HCT116 (cell line): Measurements from ENCODE around the gene HDGF. TPM values are rescaled to one million over a fixed set of nuclear protein-coding genes. Genes with fewer than 3 reads are reported as not detected.

Source experiments
- ATAC-seq: fragments of 200-7000 bp; cut with Tn5 transposase; 2 replicates; pipeline ENCODE4 v1.9.1; 2020; ENCODE audit warnings: mild to moderate bottlenecking, moderate library complexity
- BruUV-seq: library from RNA; stranded (reverse); fragments of 400-500 nt; replicated peaks from 2 replicates; lab custom pipeline; 2021; lab: Mats Ljungman, UMichigan
- CTCF ChIA-PET: fragments of 300-600 bp; sonication (Branson Sonifier 250); formaldehyde crosslinking; loops from one replicate; lab custom pipeline; 2021; ENCODE audit warnings: antibody characterized with exemption; lab: Charles Lee
- POLR2A ChIA-PET: fragments of 300-600, 350-600 bp; sonication (Branson Sonifier 250); formaldehyde crosslinking; loops from one replicate; lab custom pipeline; 2021; ENCODE audit warnings: antibody characterized with exemption; lab: Charles Lee
- RAD21 ChIA-PET, 2 experiments: fragments of 300-600 bp; sonication (Branson Sonifier 250); formaldehyde crosslinking; loops; one replicate each; lab custom pipeline; 2023; ENCODE audit warnings: low total read pairs in 2 of 2; ENCODE audit not compliant: uncharacterized antibody in 2 of 2, unreplicated experiment in 2 of 2, low non-redundant PET in 1 of 2; lab: Charles Lee
- DNase-seq: peaks from one replicate; pipeline ENCODE4 v3.0.0-alpha.2; 2010; ENCODE audit warnings: low read depth, low spot score
- H2AFZ ChIP-seq: fragments of 200-600 bp; shearing (Covaris generic), sonication (generic); 2 replicates; pipeline ENCODE4 v1.6.1; 2017; ENCODE audit warnings: low read depth, mixed run types, mixed read lengths, antibody characterized with exemption, low read length; ENCODE audit not compliant: poor library complexity, severe bottlenecking
- H3K27ac ChIP-seq: 2 replicates; pipeline ENCODE4 v1.5.1; 2012; ENCODE audit warnings: low read depth, low read length
- H3K27me3 ChIP-seq: fragments of 200-600 bp; sonication (generic); 2 replicates; pipeline ENCODE4 v1.6.1; 2016; ENCODE audit warnings: mixed run types, low read length, mixed read lengths; ENCODE audit not compliant: insufficient read depth
- H3K36me3 ChIP-seq, 2 experiments: fragments of 200-500 bp in 1 of 2; fragments of 200-600 bp in 1 of 2; sonication (Bioruptor generic) in 1 of 2; sonication (generic) in 1 of 2; 2 replicates each; pipeline versions ENCODE4 v1.5.1 to v1.6.1; 2014 to 2016; ENCODE audit warnings: low read length in 2 of 2, inconsistent platforms in 1 of 2, mixed read lengths in 1 of 2, mixed run types in 1 of 2; ENCODE audit not compliant: insufficient read depth in 2 of 2, control insufficient read depth in 1 of 2
- H3K4me1 ChIP-seq, 2 experiments: fragments of 200-600 bp in 1 of 2; sonication (generic) in 1 of 2; 2 replicates each; pipeline versions ENCODE4 v1.5.1 to v1.6.1; 2012 to 2017; ENCODE audit warnings: low read length in 2 of 2, inconsistent platforms in 1 of 2, mild to moderate bottlenecking in 1 of 2, mixed read lengths in 1 of 2, mixed run types in 1 of 2, moderate library complexity in 1 of 2; ENCODE audit not compliant: insufficient read depth in 2 of 2, control insufficient read depth in 1 of 2
- H3K4me2 ChIP-seq: fragments of 200-600 bp; sonication (generic); 2 replicates; pipeline ENCODE4 v1.6.1; 2017; ENCODE audit warnings: mixed run types, low read length, mixed read lengths
- H3K4me3 ChIP-seq, 2 experiments: fragments of 200-600 bp in 1 of 2; sonication (generic) in 1 of 2; replicated peaks in 1 of 2; 2 replicates each; pipeline ENCODE4 v1.5.1; 2011 to 2016; ENCODE audit warnings: low read length in 2 of 2, control low read depth in 1 of 2, low read depth in 1 of 2, mild to moderate bottlenecking in 1 of 2, mixed read lengths in 1 of 2, mixed run types in 1 of 2
- H3K79me2 ChIP-seq: fragments of 200-600 bp; sonication (generic); 2 replicates; pipeline ENCODE4 v1.6.1; 2017; ENCODE audit warnings: mild to moderate bottlenecking, mixed run types, low read length, moderate library complexity, mixed read lengths; ENCODE audit not compliant: insufficient read depth
- H3K9ac ChIP-seq: fragments of 200-600 bp; sonication (generic); 2 replicates; pipeline ENCODE4 v1.6.1; 2016; ENCODE audit warnings: low read length, mixed read lengths
- H3K9me2 ChIP-seq: fragments of 200-600 bp; sonication (generic), shearing (Covaris generic); 2 replicates; pipeline ENCODE4 v1.6.1; 2017; ENCODE audit warnings: mixed run types, mild to moderate bottlenecking, moderate library complexity; ENCODE audit not compliant: insufficient read depth
- H3K9me3 ChIP-seq, 2 experiments: fragments of 200-500 bp in 1 of 2; fragments of 200-600 bp in 1 of 2; sonication (Bioruptor generic) in 1 of 2; sonication (generic) in 1 of 2; 2 replicates each; pipeline ENCODE4 v1.6.1; 2014 to 2017; ENCODE audit warnings: low read length in 2 of 2, mixed read lengths in 2 of 2, inconsistent platforms in 1 of 2, low read depth in 1 of 2, mild to moderate bottlenecking in 1 of 2, mixed run types in 1 of 2, moderate library complexity in 1 of 2; ENCODE audit not compliant: control insufficient read depth in 1 of 2, insufficient read depth in 1 of 2
- H4K20me1 ChIP-seq: fragments of 200-600 bp; sonication (generic), shearing (Covaris generic); 2 replicates; pipeline ENCODE4 v1.6.1; 2017; ENCODE audit warnings: mixed run types, mild to moderate bottlenecking, moderate library complexity; ENCODE audit not compliant: insufficient read depth
- CBX3 ChIP-seq: IDR thresholded peaks from 2 replicates; pipeline ENCODE4 v1.6.1; 2012; ENCODE audit warnings: low read depth
- EGR1 ChIP-seq: IDR thresholded peaks from 2 replicates; pipeline ENCODE4 v1.6.1; 2012; ENCODE audit warnings: low read depth
- ELF1 ChIP-seq: IDR thresholded peaks from 2 replicates; pipeline ENCODE4 v1.6.1; 2012; ENCODE audit warnings: low read depth, borderline replicate concordance
- POLR2AphosphoS5 ChIP-seq: IDR thresholded peaks from 2 replicates; pipeline ENCODE4 v1.6.1; 2011; ENCODE audit warnings: mild to moderate bottlenecking, low read depth, low read length, moderate library complexity
- RAD21 ChIP-seq: IDR thresholded peaks from 2 replicates; pipeline ENCODE4 v1.6.1; 2012; ENCODE audit warnings: low read depth, mild to moderate bottlenecking
- SIN3A ChIP-seq: IDR thresholded peaks from 2 replicates; pipeline ENCODE4 v1.6.1; 2012; ENCODE audit warnings: low read depth
- SP1 ChIP-seq: IDR thresholded peaks from 2 replicates; pipeline ENCODE4 v1.6.1; 2012; ENCODE audit warnings: low read depth
- SRF ChIP-seq: IDR thresholded peaks from 2 replicates; pipeline ENCODE4 v1.6.1; 2012; ENCODE audit warnings: low read depth
- ZFX ChIP-seq: fragments of 450-650 bp; IDR thresholded peaks from 2 replicates; pipeline ENCODE4 v1.6.1; 2017
- intact Hi-C: fragments of 100-400 bp; cut with micrococcal nuclease; formaldehyde crosslinking; loops from 2 replicates; pipeline ENCODE4 v1.10.0; 2022
- total RNA-seq: library from RNA; stranded (reverse); gene quantifications from one replicate; pipeline ENCODE4 v1.2.1, GENCODE V29; 2021; ENCODE audit not compliant: unreplicated experiment
- TF ChIP-seq, protein P1 (sequence below), 3 experiments: fragments of 200-600 bp in 1 of 3; sonication (generic) in 1 of 3; IDR thresholded peaks in 2 of 3; conservative IDR thresholded peaks in 1 of 3; 2 replicates each; pipeline ENCODE4 v1.5.1; 2012 to 2017; ENCODE audit warnings: low read depth in 2 of 3, low read length in 2 of 3, antibody characterized with exemption in 1 of 3, borderline replicate concordance in 1 of 3, control low read depth in 1 of 3, mild to moderate bottlenecking in 1 of 3, mixed read lengths in 1 of 3, mixed run types in 1 of 3, moderate library complexity in 1 of 3; ENCODE audit not compliant: insufficient read depth in 1 of 3

The HDGF gene
- total RNA-seq, 1 experiment from 2014 or later = 304 TPM

- H3K9me3 ChIP-seq = no peaks in the 10 kb centered on the region
- H3K9me2 ChIP-seq = no peaks in the 10 kb centered on the region
- H2AFZ ChIP-seq = no peak overlapping the region
- H3K4me3 ChIP-seq = no peak overlapping the region
- no peak for TF ChIP-seq CBX3
- TF ChIP-seq RAD21 = no peak
- no peak for TF ChIP-seq EGR1
- TF ChIP-seq, protein P1, sequence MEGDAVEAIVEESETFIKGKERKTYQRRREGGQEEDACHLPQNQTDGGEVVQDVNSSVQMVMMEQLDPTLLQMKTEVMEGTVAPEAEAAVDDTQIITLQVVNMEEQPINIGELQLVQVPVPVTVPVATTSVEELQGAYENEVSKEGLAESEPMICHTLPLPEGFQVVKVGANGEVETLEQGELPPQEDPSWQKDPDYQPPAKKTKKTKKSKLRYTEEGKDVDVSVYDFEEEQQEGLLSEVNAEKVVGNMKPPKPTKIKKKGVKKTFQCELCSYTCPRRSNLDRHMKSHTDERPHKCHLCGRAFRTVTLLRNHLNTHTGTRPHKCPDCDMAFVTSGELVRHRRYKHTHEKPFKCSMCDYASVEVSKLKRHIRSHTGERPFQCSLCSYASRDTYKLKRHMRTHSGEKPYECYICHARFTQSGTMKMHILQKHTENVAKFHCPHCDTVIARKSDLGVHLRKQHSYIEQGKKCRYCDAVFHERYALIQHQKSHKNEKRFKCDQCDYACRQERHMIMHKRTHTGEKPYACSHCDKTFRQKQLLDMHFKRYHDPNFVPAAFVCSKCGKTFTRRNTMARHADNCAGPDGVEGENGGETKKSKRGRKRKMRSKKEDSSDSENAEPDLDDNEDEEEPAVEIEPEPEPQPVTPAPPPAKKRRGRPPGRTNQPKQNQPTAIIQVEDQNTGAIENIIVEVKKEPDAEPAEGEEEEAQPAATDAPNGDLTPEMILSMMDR (IDR thresholded peaks at IDR 0.05 in 2 of 3, conservative IDR thresholded peaks at IDR 0.05 in 1 of 3; ENCODE audit: borderline replicate concordance in 1 of 3, insufficient read depth in 1 of 3, low read depth in 2 of 3, low read length in 2 of 3) = no peak
- H3K9ac ChIP-seq = no peak overlapping the region
- no peaks in the 10 kb centered on the region for H4K20me1 ChIP-seq
- ChIA-PET CTCF (interaction anchor here (1.1 kb wide), 1 partner anchor 92 kb away, joined by 3 read pairs; no protein-coding TSS in a partner anchor), POLR2A (interaction anchor here (0.6 kb wide), 1 partner anchor 665 kb away, joined by 4 read pairs; no protein-coding TSS in a partner anchor), RAD21 (no interaction called here)
- no peak overlapping the region for H3K27ac ChIP-seq
- peaks cover 0 to 3% of the 10 kb centered on the region in 2 experiments; a peak in 1 of 4 replicates for H3K4me1 ChIP-seq
- H3K79me2 ChIP-seq = peaks cover 86% of the 10 kb centered on the region
- ATAC-seq (no peak), DNase-seq (no peak)
- H3K36me3 ChIP-seq = peaks cover 11 to 24% of the 10 kb centered on the region in 2 experiments; a peak in 3 of 4 replicates
- intact Hi-C loops = no loop called here
- no peaks in the 10 kb centered on the region for H3K27me3 ChIP-seq
- BruUV-seq = no TSS peak
- no peak overlapping the region for H3K4me2 ChIP-seq
Observed at GRCh38 chr1:156781585-156782186, 30.2 kb upstream of the HDGF start.

GRCh38 chr1:156777573-156777972 is 26.1 kb upstream of the HDGF start:
- no TSS peak for BruUV-seq
- H3K9me3 ChIP-seq = no peaks in the 10 kb centered on the region
- H2AFZ ChIP-seq = no peak overlapping the region
- no peak overlapping the region for H3K9ac ChIP-seq
- H3K27ac ChIP-seq = no peak overlapping the region
- H3K9me2 ChIP-seq = no peaks in the 10 kb centered on the region
- H3K27me3 ChIP-seq = no peaks in the 10 kb centered on the region
- TF ChIP-seq SP1 (no peak), SIN3A (no peak), POLR2AphosphoS5 (no peak), CBX3 (no peak), ZFX (no peak), SRF (no peak), ELF1 (no peak)
- ChIA-PET POLR2A (interaction anchor here (1.1 kb wide), 1 partner anchor 11 kb away, joined by 3 read pairs; the partner anchor contains the start of gene PRCC), CTCF (interaction anchor here (1.2 kb wide), 1 partner anchor 51 kb away, joined by 3 read pairs; no protein-coding TSS in a partner anchor), RAD21 (no interaction called here)
- H3K4me2 ChIP-seq = no peak overlapping the region
- peaks cover 7 to 11% of the 10 kb centered on the region in 2 experiments; a peak in 2 of 4 replicates for H3K36me3 ChIP-seq
- no peaks in the 10 kb centered on the region for H4K20me1 ChIP-seq
- no peak for ATAC-seq
- intact Hi-C loops = no loop called here
- peaks cover 0 to 7% of the 10 kb centered on the region in 2 experiments; a peak in 1 of 4 replicates for H3K4me1 ChIP-seq
- peaks cover 95% of the 10 kb centered on the region for H3K79me2 ChIP-seq
- no peak overlapping the region for H3K4me3 ChIP-seq
- no peak for DNase-seq
